GM18526 (cell line): ENCODE results near the gene ABCB11.

Experiments used
- POLR2A ChIP-seq: IDR thresholded peaks from 3 replicates; pipeline ENCODE4 v1.6.1; 2011; ENCODE audit not compliant: insufficient read length; ENCODE audit errors: extremely low read depth

ABCB11 gene

DNA sequence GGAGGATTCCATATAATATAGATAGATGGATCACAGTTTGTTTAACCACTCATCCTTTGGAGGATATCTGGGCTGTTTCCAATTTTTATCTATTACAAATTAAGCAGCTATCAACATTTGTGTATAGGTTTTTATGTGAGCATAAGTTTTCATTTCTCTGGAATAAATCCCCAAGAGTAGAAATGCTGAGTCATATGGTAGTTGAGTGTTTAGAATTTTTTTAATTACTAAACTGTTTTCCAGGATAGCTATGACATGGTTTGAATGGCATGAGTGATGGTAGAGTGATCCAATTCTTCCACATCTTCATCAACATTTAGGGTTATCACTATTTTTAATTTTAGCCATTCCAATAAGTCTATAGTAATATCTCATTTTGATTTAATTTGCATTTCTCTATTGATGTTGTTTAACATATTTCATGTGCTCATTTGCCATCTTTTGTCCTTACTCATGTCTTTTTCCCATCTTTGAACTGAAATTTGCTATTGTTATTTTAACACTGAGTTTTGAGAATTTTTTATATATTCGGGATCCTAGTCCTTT is 31.4 kb downstream of the ABCB11 start:
- no peak for TF ChIP-seq POLR2A

DNA sequence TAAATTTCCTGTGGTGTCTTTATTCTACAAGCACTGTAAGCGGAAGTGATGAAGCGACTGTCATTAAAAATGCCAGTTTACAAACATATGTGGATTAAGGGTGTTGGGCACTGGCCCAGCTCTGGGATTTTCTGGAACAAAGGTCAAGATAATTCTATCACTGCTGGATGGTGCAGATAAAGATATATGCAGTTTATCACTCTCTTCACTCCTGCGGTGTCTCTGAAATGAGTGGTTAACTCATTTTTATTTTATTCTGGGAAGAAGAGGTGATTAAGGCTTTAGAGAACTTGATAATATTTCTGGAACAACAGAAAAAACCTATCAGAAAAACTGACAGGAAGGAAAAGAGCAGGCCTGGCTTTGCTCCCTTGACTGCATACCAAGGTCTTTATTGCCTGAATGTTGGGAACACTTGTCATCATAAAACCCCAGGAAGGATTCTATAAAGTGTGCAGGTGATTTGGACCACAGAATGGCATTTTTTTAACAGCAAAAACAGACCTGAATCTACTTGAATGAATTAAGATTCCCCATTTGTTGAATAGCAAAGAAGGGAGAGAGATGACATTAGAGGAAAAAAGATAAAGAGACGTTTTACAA is 32.4 kb downstream of the ABCB11 start:
- no peak for TF ChIP-seq POLR2A

DNA sequence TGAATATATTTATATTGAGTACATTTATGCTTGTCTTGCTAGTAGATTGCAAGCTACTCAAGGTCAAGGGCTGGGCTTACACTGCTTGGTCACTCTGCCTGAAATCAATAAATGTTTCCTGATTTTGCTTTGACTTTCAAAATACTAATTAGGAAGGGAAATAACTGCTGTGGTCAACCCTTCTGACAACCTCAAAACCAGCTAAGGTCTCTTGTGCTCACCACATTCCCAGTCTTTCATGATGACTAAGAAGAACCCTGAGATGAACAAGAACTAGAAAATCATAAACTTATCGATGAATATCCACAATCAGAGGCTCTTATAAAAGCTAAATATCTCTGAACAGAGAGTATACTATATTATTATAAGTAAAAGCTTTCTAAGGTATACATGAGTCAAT is 33.3 kb downstream of the ABCB11 start:
- no peak for TF ChIP-seq POLR2A

DNA sequence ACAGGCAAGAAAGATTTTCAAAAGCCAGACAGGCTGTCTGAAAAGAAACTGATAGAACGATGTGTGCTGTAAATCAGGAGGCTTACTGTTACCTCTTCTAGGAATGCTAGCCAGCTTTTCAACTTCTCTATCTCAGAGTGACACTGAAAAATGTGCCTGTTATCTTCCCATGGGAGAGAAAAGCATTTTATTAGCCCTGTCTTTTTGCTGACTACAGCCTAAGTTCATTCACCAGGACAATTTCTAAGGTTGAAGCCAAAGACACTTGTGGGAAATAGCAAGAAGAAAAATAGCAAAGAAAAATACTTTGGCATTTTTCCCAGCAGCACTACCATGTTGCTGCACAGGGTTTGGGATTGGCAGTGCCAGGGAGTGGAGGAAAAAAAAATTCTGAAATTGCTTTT is 34.0 kb downstream of the ABCB11 start:
- no peak for TF ChIP-seq POLR2A

DNA sequence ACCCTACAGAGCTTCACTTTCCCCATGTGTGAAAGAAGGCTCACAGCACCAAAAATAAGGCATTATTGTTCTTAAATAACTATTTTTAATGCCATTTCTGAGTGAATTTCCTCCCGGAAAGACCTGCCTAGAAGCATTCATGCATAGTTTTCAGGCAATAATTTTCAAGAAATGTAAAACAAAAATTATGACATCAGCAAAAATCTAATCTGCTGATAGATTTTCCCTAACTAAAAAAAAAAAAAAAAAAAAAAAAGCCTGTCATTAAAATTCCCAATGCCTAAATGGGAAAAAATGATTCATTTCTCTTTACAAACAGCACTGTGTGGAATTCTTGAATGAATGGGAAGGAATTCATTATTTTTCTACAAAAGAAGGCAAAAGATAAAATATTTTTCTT is 35.4 kb downstream of the ABCB11 start:
- TF ChIP-seq POLR2A, result no peak

DNA sequence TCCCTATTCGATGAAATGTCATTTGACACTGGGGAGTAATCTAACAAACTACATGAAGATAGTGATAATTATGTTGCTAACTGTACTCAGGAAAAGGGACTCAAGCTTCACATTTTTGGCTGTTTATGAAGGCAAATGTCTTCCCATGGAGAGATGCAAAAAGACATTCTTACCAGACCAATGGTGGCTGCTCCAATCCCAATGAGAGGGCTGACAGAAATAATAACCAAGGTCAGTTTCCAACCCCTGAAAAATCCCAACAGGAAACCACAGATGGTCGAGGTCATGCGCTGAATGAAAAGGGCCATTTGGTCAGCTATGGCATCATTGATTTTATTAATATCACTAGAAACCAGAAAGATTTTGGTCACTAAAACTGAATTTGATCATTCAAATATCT is 37.6 kb downstream of the ABCB11 start:
- TF ChIP-seq POLR2A, result no peak

DNA sequence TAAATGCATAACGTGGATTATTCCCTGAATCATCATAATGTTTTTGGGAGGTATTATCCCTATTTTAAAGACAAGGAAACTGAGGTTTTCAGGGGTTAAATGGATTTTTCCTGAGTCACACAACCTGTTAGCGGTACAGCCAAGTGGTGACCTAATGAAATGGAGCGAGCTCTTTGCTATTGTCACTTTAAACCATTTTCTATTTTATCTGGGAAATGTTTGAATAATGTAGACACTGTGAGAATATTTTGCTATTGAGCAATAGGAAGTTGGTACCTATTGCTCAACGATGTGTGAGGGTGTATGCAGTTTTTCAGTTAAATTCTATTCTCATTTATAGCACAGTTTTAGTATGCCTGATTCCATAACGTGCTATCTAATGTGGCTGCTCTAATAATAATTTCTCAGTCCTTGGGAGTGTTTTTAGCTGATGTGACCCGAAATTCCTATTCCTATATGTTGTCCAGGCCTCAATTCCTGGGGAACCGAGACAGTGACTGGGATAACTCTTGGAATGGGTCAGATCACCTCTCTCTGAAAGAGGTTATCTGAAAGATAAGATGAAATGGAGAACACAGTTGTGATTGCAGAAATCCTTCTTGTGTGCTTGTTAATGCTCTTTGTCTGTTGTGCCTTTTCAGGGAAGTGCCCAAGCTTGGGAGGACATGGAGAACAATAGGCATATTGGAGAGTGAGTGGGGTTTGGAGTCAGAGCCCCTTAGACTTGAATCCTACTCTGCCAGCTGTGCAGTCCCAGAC is 38.4 kb downstream of the ABCB11 start:
- TF ChIP-seq POLR2A, result no peak

DNA sequence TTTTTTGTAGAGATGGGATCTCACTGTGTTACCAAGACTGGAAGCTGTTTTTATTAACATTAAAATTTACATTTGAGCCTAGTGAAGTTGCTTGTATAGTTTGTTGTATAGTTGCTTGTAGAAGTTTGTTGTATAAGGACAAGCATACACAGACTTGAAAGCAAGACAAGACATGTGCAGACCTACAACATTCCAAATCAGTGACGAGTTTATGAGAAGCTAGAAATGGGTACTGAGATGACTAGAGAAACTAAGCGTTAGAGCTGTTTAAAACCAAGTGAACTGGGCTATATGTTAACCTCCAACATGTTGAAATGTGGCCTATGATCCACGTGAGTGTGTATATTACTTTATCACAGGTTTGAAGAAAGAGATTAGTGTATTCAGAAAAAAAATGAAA is 39.1 kb downstream of the ABCB11 start:
- no peak for TF ChIP-seq POLR2A

DNA sequence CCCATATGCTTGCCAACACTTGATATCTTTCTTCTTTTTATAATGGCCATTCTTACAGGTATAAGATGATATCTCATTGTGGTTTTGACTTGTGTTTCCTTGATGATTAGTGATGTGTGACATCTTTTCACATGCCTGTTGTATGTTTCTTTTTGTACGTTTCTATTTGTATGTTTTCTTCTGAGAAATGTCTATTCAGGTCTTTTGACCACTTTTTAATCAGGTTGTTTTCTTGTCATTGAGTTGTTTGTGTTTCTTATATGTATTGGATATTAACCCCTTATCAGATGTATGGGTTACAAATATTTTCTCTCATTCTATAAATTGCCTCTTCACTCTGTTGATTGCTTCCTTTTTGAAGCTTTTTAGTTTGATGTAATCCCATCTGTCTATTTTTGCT is 42.4 kb downstream of the ABCB11 start:
- TF ChIP-seq POLR2A, result no peak

DNA sequence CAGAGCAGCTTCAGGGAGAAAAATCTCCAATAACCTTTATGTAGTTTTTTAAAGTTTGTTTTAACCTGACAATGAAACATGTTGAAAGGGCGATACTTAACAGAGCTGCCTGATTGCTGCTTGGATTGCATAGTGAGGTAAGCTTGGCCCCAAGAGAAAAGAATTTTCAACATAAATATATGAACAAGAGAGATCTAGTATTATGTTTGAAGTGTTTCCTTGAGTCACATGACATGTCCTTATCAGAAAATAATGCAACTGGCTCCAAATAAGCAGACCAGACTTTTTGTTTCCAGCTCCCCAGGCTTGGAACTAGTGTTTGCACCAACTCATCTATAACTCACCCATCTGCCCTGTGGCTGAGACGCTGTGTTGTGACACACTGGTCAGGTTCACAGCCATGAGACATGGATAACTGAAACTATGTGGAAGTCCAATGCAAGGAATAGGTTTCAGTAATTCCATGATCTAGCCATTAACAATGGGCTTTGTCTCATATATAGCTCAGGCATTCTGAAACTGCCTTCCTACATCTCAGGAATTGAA is 44.7 kb downstream of the ABCB11 start:
- no peak for TF ChIP-seq POLR2A

DNA sequence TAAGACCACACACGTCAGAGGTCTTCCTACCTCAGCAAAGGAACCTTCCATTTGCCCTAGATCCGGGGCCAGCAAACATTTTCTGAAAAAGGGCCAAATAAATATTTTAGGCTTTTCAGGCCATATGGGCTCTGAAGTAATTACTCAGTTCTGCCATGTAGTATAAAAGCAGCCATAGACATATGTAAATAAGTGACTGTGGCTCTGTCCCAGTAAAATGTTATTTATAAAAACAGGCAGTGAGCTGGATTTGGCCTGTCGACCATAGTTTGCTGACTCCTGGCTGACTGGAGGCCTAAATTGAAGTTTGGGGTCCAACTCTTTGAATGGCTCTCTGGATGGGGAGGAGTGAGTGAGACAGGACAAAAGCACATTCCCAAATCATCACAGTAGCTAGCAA is 49.5 kb downstream of the ABCB11 start:
- no peak for TF ChIP-seq POLR2A

DNA sequence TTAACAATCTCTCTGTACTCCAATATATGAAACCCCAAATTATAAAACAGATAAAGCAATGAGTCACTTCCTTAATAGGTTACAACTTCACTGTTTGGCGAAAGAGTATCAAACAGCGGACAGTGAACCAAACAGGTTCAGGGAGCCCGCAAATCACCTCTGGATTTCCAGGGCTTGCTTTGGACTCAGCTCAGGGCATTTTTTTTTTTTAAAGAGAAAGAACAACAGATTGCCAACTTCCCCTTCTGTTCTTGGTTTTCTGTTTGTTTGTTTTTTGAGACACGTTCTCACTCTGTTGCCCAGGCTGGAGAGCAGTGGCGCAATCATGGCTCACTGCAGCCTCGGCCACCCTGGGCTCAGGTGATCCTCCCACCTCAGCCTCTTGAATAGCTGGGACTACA is 52.7 kb downstream of the ABCB11 start:
- TF ChIP-seq POLR2A, result no peak

DNA sequence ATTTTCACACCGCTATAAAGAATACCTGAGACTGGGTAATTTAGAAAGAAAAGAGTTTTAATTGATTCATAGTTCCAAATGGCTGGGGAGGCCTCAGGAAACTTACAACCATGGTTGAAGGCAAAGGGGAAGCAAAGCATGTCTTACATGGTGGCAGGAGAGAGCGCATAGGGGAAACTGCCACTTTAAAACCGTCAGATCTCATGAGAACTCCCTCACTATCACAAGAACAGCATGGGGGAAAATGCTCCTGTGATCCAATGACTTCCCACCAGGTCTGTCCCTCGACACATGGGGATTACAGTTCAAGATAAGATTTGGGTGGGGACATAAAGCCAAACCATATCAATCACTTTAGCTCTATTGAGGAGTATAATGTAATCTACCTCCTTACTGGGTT is 53.5 kb downstream of the ABCB11 start:
- no peak for TF ChIP-seq POLR2A

DNA sequence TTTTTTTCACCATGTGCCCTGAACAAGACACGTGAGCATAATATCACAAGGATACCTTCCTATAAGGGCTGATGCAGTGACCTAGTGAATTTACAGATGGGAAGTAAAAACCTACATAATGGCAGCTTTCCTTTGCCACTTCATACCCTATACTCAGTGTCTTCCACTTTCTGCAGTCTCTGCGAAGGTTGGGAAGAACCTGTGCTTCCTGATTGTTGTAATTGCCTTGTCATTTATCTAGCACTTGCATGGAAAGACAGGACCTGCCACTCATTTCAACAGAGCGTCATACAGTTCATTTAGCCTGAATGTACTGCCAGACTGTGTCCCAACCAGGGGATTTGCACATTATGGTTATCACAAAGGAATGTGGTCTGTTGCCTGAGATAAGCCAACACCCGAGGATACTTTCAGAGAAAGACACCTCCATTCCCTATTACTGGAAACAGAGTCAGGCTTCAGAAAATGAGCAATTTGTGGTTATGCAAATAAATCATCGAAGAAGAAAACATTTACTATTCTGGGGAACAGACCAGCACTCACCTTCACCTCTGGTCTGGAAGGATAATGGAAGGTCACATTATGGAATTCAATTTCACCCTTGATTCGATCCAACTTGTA is 55.0 kb downstream of the ABCB11 start:
- TF ChIP-seq POLR2A, result no peak

DNA sequence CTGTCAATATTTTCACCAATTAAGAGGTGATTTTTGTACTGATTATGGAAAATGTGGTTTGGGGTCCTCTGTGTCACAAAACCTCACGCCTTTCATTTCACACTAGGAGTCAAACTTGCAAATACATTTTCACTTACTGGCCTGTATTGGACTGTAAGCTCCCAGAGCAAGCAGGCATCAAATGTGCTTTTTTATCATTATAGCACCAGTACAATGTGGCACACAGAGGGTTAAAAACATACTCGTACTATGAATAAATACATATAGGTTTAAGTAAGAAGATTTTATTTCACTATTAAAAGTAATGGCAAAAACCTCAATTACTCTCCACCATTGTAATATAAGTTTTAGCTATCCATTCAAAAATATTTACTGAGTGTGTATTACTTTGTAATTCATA is 56.7 kb downstream of the ABCB11 start:
- TF ChIP-seq POLR2A, result no peak

DNA sequence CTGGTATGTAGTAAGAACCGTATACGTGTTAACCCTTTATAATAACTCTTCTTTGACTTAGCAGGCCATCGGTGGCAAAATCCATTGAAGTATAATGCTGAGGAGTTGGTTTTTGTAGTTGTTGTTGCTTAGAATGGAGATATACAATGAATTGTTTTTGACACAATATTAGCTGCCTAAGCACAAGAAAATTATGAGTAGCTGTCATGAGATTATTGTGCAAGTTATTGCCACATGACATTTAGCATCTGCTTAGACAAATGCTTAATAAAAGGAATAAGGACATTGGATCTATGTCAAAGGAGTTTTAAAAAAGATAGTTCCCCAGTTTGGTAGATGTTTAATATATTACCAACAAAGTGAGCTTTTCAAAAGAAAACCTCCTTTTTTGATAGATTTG is 59.9 kb downstream of the ABCB11 start:
- TF ChIP-seq POLR2A, result no peak
